Fibroblast of skin of right biceps (primary cell): ENCODE data around the gene NKG7.

Experiments used
- DNase-seq: peaks from one replicate; pipeline ENCODE4 v3.0.0-alpha.2; 2013

The NKG7 gene

GRCh38 chr19:51357952-51358351, 14.5 kb downstream of the NKG7 start:
- DNase-seq: no peak

- no peak for DNase-seq
Observed at GRCh38 chr19:51356159-51356801, 16.2 kb downstream of the NKG7 start.

GRCh38 chr19:51354742-51355148, 17.7 kb downstream of the NKG7 start:
- DNase-seq: no peak

GRCh38 chr19:51354103-51354741, 18.2 kb downstream of the NKG7 start:
- no peak for DNase-seq

DNA sequence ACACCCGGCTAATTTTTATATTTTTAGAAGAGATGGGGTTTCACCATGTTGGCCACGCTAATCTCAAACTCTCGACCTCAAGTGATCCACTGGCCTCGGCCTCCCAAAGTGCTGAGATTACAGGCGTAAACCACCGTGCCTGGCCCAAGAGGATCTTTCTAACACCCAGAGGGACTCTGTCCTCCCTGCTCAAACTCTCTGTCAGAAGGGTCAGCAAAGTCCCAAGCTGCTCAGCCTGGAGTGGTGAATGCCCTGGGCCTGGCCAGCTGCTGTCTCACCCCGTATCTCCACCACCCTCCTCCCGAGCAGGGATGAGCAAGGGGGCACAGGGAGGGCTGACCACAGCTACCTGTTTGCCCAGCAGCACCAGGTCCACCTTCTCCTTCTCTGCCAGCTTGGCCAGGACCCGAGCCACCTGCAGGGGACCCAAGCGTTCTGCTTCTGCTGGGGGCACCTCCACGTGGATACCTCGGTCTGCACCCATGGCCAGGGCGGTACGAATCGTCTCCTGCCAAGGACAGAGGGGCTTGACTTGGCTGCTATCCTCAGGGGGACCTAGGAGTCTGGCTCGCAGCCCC, 19.6 kb downstream of the NKG7 start:
- DNase-seq: no peak

- DNase-seq: no peak
Observed at GRCh38 chr19:51351266-51351990, 21.0 kb downstream of the NKG7 start.

DNA sequence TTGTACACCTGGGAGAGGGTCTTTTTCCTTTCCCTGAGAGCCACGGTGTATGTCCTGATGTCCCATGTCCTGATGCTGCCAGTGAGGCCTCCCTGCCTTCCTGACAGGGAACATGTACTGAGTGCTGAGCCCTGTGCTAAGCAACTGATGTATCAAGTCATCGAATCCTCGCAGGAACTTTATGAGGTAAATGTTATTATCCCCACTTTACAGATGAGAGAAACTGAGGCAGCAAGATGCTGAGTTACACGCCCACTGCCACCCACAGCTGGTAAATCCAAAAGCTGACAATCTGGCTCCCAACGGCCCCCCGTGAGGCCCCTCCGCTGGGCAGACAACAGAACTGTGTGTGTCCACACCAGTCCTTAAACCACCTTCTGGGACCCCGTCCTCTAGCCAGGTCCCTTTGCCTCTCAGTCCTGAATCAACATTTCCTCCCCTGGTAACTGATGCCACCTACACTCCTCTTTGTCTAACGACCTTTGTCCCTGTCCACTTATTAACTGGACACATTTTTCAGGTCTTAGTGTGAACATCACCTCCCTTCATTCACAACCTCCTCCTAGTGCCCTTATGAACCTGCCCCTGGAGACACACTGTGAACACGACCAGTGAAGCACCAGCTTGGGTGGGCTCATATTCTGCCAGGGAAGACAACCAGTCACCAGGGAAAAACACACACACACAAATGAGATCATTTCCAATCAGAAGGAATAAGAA, 25.1 kb downstream of the NKG7 start:
- DNase-seq: no peak

- DNase-seq: no peak
Observed at GRCh38 chr19:51346742-51347141, 25.7 kb downstream of the NKG7 start.

DNA sequence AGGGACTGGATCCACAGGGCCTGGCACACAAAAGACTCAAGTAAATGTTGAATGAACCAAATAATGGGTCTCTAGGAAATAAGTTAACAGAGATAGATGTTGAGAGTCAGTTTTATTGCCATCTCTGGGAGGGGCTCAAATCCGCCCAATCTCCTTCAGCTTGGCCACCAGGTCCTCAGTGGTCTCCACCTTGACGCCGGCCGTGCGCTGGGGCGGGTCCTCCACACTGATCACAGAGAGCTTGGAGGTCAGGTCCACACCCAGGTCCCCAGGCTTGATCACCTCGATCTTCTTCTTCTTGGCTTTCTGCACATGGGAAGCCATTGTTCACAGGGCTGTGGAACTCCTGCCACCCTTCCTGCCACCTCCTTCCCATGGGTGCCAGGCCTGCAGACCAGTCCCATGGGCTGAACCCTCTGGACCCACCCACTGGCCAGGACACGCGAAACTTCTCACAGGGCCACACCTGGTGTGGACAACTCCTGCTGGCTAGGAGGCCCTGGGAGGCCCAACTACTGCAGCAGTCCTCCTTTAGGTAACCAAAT, 27.3 kb downstream of the NKG7 start:
- no peak for DNase-seq

GRCh38 chr19:51342631-51343569, 29.6 kb downstream of the NKG7 start:
- DNase-seq: no peak

GRCh38 chr19:51341976-51342580, 30.4 kb downstream of the NKG7 start, which contains the start of gene VSIG10L:
VSIG10L (minus strand) TSS chr19:51342139; CDS start chr19:51342124, 15 bp downstream.
- no peak for DNase-seq

- DNase-seq: no peak
Observed at GRCh38 chr19:51341066-51341465, 31.4 kb downstream of the NKG7 start.

- peak; percentile 96 for DNase-seq
Observed at GRCh38 chr19:51339687-51340656, 32.5 kb downstream of the NKG7 start.

- DNase-seq: no peak
Observed at GRCh38 chr19:51339313-51339686, 33.2 kb downstream of the NKG7 start.

DNA sequence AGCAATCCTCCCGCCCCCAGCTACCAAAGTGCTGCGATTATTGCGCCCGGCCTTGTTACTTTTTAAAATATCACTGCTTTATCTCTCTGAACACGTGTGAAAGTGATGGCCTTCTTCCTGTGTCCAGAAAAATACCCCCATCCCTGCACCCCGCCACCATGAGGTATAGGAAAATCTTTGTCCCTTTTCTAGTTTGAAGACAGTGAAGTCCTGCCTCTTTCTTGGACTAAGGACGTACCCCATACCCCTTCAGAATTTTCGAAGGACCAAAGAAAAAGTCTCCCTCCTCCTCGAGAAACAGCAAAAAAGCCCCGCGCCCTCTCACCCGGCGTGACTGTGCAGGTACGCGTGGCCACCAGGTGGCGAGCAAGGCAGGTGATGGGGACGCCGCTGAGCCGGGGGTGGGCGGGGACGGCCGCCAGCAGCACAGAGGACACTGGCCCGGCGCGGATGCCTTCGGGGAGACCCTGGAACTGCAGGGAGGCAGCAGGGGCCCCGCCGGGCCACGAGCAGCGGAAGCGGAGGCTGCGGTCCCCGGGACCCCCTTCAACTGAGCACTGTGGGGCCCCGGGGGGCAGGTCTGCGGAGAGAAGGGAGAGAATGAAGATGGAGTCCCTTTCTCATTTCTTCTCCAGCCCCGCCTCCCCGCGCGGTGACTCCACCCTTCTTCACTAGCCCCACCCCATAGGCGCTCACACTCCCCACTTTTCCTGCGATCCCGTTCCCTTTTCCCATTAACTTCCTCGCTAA, 33.7 kb downstream of the NKG7 start:
- peak; percentile 70 for DNase-seq

DNA sequence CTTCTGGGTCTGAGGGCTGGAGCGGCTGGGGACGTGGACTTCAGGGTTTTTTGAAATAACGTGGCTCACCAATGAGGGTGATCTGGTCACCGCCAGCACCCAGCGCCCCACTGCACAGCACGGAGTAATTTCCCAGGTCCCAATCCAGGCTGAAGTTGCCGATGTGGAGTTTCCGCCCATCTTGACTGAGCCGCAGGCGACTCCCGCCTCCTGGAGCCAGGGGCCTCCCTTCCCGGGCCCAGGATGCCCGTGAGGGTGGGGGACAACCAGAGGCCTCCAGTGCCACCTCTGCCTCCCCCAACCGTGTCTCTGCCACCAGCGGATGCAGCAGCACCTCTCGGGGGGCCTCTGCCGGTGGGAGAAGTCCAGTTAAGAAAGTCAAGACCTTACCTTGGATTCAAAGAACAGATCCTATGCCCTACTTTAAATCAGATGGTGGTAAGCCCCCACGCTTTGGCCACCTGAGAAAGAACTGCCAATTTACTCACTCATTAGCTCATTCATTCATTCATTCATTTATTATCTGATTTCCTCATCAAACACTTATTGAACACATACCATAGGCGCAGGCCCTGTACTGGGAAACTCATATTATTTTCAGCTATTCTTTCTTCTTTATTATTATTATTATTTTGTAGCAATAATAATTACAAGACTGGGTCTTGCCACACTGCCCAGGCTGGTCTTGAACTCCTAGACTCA, 34.4 kb downstream of the NKG7 start:
- no peak for DNase-seq

DNA sequence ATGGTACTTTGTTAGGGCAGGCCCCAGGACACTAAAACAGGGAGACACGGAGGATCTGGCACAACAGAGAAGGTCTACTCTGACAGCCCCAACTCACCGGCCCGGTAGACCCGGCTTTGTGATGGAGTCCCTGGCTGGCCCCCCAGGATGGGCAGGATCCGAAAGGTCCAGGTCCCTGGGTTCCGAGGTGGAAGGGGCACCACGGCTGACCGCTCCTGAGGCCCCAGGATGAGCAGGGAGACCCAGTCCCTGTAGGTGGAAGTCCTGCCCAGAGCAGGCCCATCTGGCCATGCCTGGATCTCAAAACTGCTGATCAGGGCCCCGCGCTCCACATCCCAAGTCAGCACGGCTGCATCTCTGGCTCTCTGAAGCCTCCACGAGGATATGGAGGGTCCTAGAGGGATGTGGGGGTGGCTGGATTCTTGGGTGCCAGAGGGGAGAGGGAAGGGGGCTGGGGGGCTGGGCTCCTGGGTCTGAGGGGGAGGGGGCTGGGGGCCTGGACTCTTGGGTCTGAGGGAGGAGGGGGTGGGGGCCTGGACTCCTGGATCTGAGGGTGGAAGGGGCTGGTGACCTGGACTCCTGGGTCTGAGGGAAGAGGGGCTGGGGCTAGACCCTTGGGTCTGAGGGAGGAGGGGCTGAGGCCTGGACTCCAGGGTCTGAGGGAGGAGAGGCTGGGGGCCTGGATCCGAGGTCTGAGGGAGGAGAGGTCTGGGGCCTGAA, 35.2 kb downstream of the NKG7 start:
- DNase-seq: no peak
